K562 (cell line): Measurements from ENCODE around the gene JAK3. TPM values are rescaled to one million over a fixed set of nuclear protein-coding genes. Genes with fewer than 3 reads are reported as not detected.

ENCODE experiments used
- BMI1 ChIP-seq: fragments of 150-350 bp; IDR thresholded peaks from 2 replicates; pipeline ENCODE4 v1.6.1; 2014; ENCODE audit warnings: low read length
- BRCA1 ChIP-seq, 2 experiments: fragments of 450-650 bp in 1 of 2; sonication (generic) in 1 of 2; formaldehyde crosslinking in 1 of 2; IDR thresholded peaks; 2 replicates each; pipeline versions ENCODE4 v1.5.0 to v1.6.1; 2017 to 2020; ENCODE audit warnings: mild to moderate bottlenecking in 1 of 2, missing genetic modification reagents in 1 of 2
- CBFA2T3 ChIP-seq: fragments of 450-650 bp; IDR thresholded peaks from 2 replicates; pipeline ENCODE4 v1.6.1; 2017
- CEBPB ChIP-seq: fragments of 450-650 bp; IDR thresholded peaks from 2 replicates; pipeline ENCODE4 v1.6.1; 2016; ENCODE audit warnings: missing genetic modification characterization, missing compliant biosample characterization
- ETS2 ChIP-seq: IDR thresholded peaks from 2 replicates; pipeline ENCODE4 v1.6.1; 2016; ENCODE audit warnings: borderline replicate concordance, missing genetic modification characterization, mild to moderate bottlenecking, moderate library complexity, missing compliant biosample characterization; ENCODE audit not compliant: poor library complexity, severe bottlenecking
- GABPB1 ChIP-seq: sonication (generic); formaldehyde crosslinking; IDR thresholded peaks from 2 replicates; pipeline ENCODE4 v1.8.0; 2022; ENCODE audit warnings: mild to moderate bottlenecking, missing genetic modification reagents
- LCOR ChIP-seq: sonication (generic); formaldehyde crosslinking; IDR thresholded peaks from 2 replicates; pipeline ENCODE4 v1.8.0; 2022; ENCODE audit warnings: mild to moderate bottlenecking, missing genetic modification reagents
- MBD2 ChIP-seq: sonication (generic); IDR thresholded peaks from 2 replicates; pipeline ENCODE4 v1.6.1; 2016; ENCODE audit warnings: low read depth, borderline replicate concordance
- PHF8 ChIP-seq: fragments of 200-600 bp; sonication (generic); IDR thresholded peaks from 2 replicates; pipeline ENCODE4 v1.6.1; 2012; ENCODE audit warnings: mixed run types, mild to moderate bottlenecking, inconsistent platforms, low read length, moderate library complexity, borderline replicate concordance
- POLR3G ChIP-seq: IDR thresholded peaks from 2 replicates; pipeline ENCODE4 v1.6.1; 2011; ENCODE audit not compliant: insufficient read length, insufficient replicate concordance; ENCODE audit errors: extremely low read depth
- RBM34 ChIP-seq: fragments of 200-400 bp; formaldehyde crosslinking; IDR thresholded peaks from 2 replicates; pipeline ENCODE4 v1.6.1; 2018; ENCODE audit warnings: low read length, borderline replicate concordance; ENCODE audit not compliant: insufficient read depth
- SP1 ChIP-seq: sonication (generic); formaldehyde crosslinking; IDR thresholded peaks from 2 replicates; pipeline ENCODE4 v1.8.1; 2022; ENCODE audit warnings: mild to moderate bottlenecking, missing genetic modification reagents
- TAF15 ChIP-seq: fragments of 200-400 bp; formaldehyde crosslinking; IDR thresholded peaks from 2 replicates; pipeline ENCODE4 v1.6.1; 2017; ENCODE audit warnings: mild to moderate bottlenecking, low read depth, low read length, moderate library complexity
- TCF7 ChIP-seq: sonication (generic); IDR thresholded peaks from 2 replicates; pipeline ENCODE4 v1.6.1; 2016; ENCODE audit warnings: antibody characterized with exemption, borderline replicate concordance
- ZNF695 ChIP-seq: fragments of 450-650 bp; formaldehyde crosslinking; IDR thresholded peaks from 2 replicates; pipeline ENCODE4 v1.4.0; 2020; ENCODE audit warnings: mild to moderate bottlenecking, moderate library complexity
- polyA plus RNA-seq, 8 experiments: library from polyadenylated mRNA; depleted of rRNA in 4 of 8; stranded (reverse) in 5 of 8; unstranded in 3 of 8; fragments of >200 nt; fragmentation: Nextera tagmentation in 2 of 8; fragmentation: Illumina TruSeq in 1 of 8; extraction: Ambion mirVana in 2 of 8; extraction: Trizol in 1 of 8; gene quantifications; 2 replicates each; pipeline versions ENCODE4 v1.2.1 to v1.2.3, GENCODE V29; 2011 to 2014; ENCODE audit warnings: inconsistent platforms in 1 of 8, missing spikeins in 1 of 8
- total RNA-seq, 7 experiments: library from RNA; depleted of rRNA in 6 of 7; stranded (reverse); fragments of >200 nt in 6 of 7; fragmentation: Illumina TruSeq in 2 of 7; extraction: Trizol in 2 of 7; gene quantifications; 2 replicates each; pipeline versions ENCODE4 v1.2.1 to v1.2.3, GENCODE V29; 2011 to 2021; ENCODE audit warnings: low replicate concordance in 1 of 7
- TF ChIP-seq, protein P1 (sequence below): fragments of 450-650 bp; conservative IDR thresholded peaks from 2 replicates; pipeline ENCODE4 v1.6.1; 2016; ENCODE audit warnings: missing genetic modification characterization, low read depth, mild to moderate bottlenecking, missing compliant biosample characterization, moderate library complexity
- TF ChIP-seq, protein P2 (sequence below): sonication (generic); formaldehyde crosslinking; IDR thresholded peaks from 2 replicates; pipeline ENCODE4 v1.8.0; 2023; ENCODE audit warnings: missing genetic modification reagents, mild to moderate bottlenecking, borderline replicate concordance
- TF ChIP-seq, protein P3 (sequence below): fragments of 250-450 bp; sonication (Bioruptor Pico); IDR thresholded peaks from 2 replicates; pipeline ENCODE4 v1.9.0; 2021; ENCODE audit warnings: mild to moderate bottlenecking, inconsistent platforms

JAK3 gene
- total and polyA plus RNA-seq, 9 of the 15 experiments (the other 6 are each of a cell fraction or from before 2014, with no cell fraction given) = 0.01 to 0.18 (median 0.07) TPM; not detected in 1

DNA sequence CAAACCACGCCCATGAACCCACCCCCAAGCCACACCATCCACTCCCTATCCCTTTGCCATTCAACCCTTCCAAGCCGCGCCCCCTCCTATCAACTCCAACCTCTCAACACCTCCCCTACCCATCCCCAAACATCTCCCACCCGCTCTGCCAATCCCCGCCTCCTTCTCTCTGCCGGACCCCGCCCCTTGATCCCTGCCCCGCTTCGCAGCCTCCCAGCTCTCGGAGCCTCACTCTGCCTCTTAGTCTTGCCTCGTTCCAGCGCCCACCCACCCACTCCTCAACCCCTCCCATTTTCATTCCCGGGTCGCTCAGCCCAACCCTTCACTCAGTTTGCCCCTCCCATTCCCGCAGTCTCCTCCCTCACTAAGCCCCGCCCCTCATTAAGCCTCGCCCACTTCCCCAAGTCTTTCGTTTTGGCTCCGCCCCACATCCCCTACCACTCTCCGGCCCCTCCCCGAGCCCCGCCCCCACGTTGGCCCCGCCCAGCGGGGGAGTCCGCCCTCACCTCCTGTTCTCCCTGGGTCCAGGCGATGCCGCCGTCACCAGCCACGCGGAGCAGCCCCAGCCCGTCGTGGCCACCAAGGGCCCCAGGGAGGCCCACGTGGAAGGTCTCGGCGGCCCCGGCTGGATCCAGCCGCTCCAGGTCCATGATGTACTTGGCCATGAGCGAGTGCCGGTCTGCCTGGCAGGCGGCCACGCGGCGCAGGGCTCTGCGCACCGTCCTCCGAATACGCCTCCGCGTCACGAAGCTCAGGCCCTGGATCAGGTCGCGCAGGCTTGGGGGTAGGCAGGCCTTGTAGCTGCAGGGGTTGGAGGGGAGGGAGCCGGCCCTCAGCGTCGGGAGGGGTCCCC is 5.7 kb downstream of the JAK3 start (continued):
- TF ChIP-seq, protein P1, sequence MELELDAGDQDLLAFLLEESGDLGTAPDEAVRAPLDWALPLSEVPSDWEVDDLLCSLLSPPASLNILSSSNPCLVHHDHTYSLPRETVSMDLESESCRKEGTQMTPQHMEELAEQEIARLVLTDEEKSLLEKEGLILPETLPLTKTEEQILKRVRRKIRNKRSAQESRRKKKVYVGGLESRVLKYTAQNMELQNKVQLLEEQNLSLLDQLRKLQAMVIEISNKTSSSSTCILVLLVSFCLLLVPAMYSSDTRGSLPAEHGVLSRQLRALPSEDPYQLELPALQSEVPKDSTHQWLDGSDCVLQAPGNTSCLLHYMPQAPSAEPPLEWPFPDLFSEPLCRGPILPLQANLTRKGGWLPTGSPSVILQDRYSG = no peak
- TF ChIP-seq BMI1 (no peak), TCF7 (no peak), POLR3G (no peak), RBM34 (no peak), CEBPB (tag) (no peak), ETS2 (tag) (no peak), PHF8 (peak; percentile 77; the same call in 1 of the 2 replicates), TAF15 (no peak), CBFA2T3 (0 out of 2 replicates have a peak, but pooled peaks have one; percentile 4), ZNF695 (0 out of 2 replicates have a peak, but pooled peaks have one; percentile 47), SP1 (CRISPR knock-in tag) (peak; percentile 84), GABPB1 (CRISPR knock-in tag) (peak; percentile 71; the same call in 1 of the 2 replicates), LCOR (CRISPR knock-in tag) (peak; percentile 78; the same call in 1 of the 2 replicates), MBD2 (no peak; the same call in 1 of the 2 replicates), BRCA1 (IDR thresholded peaks at IDR 0.05) (no peak), BRCA1 (CRISPR knock-in tag; IDR thresholded peaks at IDR 0.05) (no peak)
- TF ChIP-seq, protein P2, sequence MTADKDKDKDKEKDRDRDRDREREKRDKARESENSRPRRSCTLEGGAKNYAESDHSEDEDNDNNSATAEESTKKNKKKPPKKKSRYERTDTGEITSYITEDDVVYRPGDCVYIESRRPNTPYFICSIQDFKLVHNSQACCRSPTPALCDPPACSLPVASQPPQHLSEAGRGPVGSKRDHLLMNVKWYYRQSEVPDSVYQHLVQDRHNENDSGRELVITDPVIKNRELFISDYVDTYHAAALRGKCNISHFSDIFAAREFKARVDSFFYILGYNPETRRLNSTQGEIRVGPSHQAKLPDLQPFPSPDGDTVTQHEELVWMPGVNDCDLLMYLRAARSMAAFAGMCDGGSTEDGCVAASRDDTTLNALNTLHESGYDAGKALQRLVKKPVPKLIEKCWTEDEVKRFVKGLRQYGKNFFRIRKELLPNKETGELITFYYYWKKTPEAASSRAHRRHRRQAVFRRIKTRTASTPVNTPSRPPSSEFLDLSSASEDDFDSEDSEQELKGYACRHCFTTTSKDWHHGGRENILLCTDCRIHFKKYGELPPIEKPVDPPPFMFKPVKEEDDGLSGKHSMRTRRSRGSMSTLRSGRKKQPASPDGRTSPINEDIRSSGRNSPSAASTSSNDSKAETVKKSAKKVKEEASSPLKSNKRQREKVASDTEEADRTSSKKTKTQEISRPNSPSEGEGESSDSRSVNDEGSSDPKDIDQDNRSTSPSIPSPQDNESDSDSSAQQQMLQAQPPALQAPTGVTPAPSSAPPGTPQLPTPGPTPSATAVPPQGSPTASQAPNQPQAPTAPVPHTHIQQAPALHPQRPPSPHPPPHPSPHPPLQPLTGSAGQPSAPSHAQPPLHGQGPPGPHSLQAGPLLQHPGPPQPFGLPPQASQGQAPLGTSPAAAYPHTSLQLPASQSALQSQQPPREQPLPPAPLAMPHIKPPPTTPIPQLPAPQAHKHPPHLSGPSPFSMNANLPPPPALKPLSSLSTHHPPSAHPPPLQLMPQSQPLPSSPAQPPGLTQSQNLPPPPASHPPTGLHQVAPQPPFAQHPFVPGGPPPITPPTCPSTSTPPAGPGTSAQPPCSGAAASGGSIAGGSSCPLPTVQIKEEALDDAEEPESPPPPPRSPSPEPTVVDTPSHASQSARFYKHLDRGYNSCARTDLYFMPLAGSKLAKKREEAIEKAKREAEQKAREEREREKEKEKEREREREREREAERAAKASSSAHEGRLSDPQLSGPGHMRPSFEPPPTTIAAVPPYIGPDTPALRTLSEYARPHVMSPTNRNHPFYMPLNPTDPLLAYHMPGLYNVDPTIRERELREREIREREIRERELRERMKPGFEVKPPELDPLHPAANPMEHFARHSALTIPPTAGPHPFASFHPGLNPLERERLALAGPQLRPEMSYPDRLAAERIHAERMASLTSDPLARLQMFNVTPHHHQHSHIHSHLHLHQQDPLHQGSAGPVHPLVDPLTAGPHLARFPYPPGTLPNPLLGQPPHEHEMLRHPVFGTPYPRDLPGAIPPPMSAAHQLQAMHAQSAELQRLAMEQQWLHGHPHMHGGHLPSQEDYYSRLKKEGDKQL (CRISPR knock-in tag) = no peak
- TF ChIP-seq, protein P3, sequence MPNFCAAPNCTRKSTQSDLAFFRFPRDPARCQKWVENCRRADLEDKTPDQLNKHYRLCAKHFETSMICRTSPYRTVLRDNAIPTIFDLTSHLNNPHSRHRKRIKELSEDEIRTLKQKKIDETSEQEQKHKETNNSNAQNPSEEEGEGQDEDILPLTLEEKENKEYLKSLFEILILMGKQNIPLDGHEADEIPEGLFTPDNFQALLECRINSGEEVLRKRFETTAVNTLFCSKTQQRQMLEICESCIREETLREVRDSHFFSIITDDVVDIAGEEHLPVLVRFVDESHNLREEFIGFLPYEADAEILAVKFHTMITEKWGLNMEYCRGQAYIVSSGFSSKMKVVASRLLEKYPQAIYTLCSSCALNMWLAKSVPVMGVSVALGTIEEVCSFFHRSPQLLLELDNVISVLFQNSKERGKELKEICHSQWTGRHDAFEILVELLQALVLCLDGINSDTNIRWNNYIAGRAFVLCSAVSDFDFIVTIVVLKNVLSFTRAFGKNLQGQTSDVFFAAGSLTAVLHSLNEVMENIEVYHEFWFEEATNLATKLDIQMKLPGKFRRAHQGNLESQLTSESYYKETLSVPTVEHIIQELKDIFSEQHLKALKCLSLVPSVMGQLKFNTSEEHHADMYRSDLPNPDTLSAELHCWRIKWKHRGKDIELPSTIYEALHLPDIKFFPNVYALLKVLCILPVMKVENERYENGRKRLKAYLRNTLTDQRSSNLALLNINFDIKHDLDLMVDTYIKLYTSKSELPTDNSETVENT (CRISPR knock-in tag) = peak; percentile 68; the same call in 1 of the 2 replicates
